Measurements from ENCODE around the gene POLRMT.
"Not testable (repeated sequence)": the region's sequence is repeated elsewhere in the genome, so short reads cannot be mapped to it uniquely, and the experiment has no call there.

Gene POLRMT

GRCh38 chr19:611481-611868 is 21.9 kb downstream of the POLRMT start:
- peak; percentile 97 for DNase-seq (ENCODE audit: low read depth, low spot score)

GRCh38 chr19:610801-611480 is 22.4 kb downstream of the POLRMT start:
- DNase-seq (ENCODE audit: low read depth, low spot score), result peak; percentile 94

- no peak for DNase-seq (ENCODE audit: low read depth, low spot score)
These were observed 23.1 kb downstream of the POLRMT start for GRCh38 chr19:610071-610800.

GRCh38 chr19:609004-609346 is 24.4 kb downstream of the POLRMT start:
- peak; percentile 52 for DNase-seq (ENCODE audit: low read depth, low spot score)

GRCh38 chr19:608155-609003 is 25.0 kb downstream of the POLRMT start:
- DNase-seq (ENCODE audit: low read depth, low spot score), result no peak

- DNase-seq (ENCODE audit: low read depth, low spot score), result no peak
These were observed 25.8 kb downstream of the POLRMT start for GRCh38 chr19:607301-608154.

GRCh38 chr19:605061-605971 is 28.0 kb downstream of the POLRMT start:
- DNase-seq (ENCODE audit: low read depth, low spot score), result not testable (repeated sequence)

- DNase-seq (ENCODE audit: low read depth, low spot score), result no peak
These were observed 29.0 kb downstream of the POLRMT start for GRCh38 chr19:604355-604754.

- DNase-seq (ENCODE audit: low read depth, low spot score), result not testable (repeated sequence)
These were observed 29.6 kb downstream of the POLRMT start for GRCh38 chr19:603779-604178.

GRCh38 chr19:603302-603639 is 30.1 kb downstream of the POLRMT start:
- DNase-seq (ENCODE audit: low read depth, low spot score), result not testable (repeated sequence)

GRCh38 chr19:602391-603301 is 30.7 kb downstream of the POLRMT start:
- DNase-seq (ENCODE audit: low read depth, low spot score), result no peak

GRCh38 chr19:601790-602189 is 31.5 kb downstream of the POLRMT start:
- no peak for DNase-seq (ENCODE audit: low read depth, low spot score)

GRCh38 chr19:601310-601709 is 32.0 kb downstream of the POLRMT start:
- no peak for DNase-seq (ENCODE audit: low read depth, low spot score)

GRCh38 chr19:597406-598315 is 35.7 kb downstream of the POLRMT start:
- no peak for DNase-seq (ENCODE audit: low read depth, low spot score)

GRCh38 chr19:596263-596655 is 37.1 kb downstream of the POLRMT start:
- no peak for DNase-seq (ENCODE audit: low read depth, low spot score)

GRCh38 chr19:595326-596262 is 37.7 kb downstream of the POLRMT start:
- DNase-seq (ENCODE audit: low read depth, low spot score), result no peak

- DNase-seq (ENCODE audit: low read depth, low spot score), result no peak
These were observed 39.0 kb downstream of the POLRMT start for GRCh38 chr19:594265-594870.

All from astrocyte of the hippocampus (primary cell).